ENCODE results near the gene TRIM65.

- no peak for TF ChIP-seq CTCF (IDR thresholded peaks at IDR 0.05 in 4 of 5, conservative IDR thresholded peaks at IDR 0.05 in 1 of 5)
- no peak for TF ChIP-seq POLR2A (IDR thresholded peaks at IDR 0.05)
Observed at GRCh38 chr17:75891022-75891604, 5.6 kb downstream of the TRIM65 start.
